Fibroblast of lung (primary cell): Measurements from ENCODE around the gene SDCBP2. TPM values are rescaled to one million over a fixed set of nuclear protein-coding genes. Genes with fewer than 3 reads are reported as not detected.

Experiments used
- DNase-seq, 2 donors: peaks; one replicate each; pipeline versions ENCODE4 v3.0.0 to v3.0.0-alpha.2; 2010; ENCODE audit warnings: low read depth in 2 of 2
- H2AFZ ChIP-seq: 2 replicates; pipeline ENCODE4 v1.5.1; 2012; ENCODE audit warnings: low read length, control low read depth, inconsistent platforms
- H3K27ac ChIP-seq: 2 replicates; pipeline ENCODE4 v1.5.1; 2011; ENCODE audit warnings: low read length, control low read depth; ENCODE audit not compliant: insufficient read depth
- H3K27me3 ChIP-seq: 2 replicates; pipeline ENCODE4 v1.5.1; 2011; ENCODE audit warnings: mild to moderate bottlenecking, low read length; ENCODE audit not compliant: control insufficient read depth, insufficient read depth
- H3K36me3 ChIP-seq: 2 replicates; pipeline ENCODE4 v1.5.1; 2011; ENCODE audit warnings: low read length; ENCODE audit not compliant: control insufficient read depth, insufficient read depth
- H3K4me1 ChIP-seq: 2 replicates; pipeline ENCODE4 v1.5.1; 2011; ENCODE audit warnings: low read length; ENCODE audit not compliant: control insufficient read depth, insufficient read depth; ENCODE audit errors: extremely low read depth
- H3K4me2 ChIP-seq: 2 replicates; pipeline ENCODE4 v1.5.1; 2011; ENCODE audit warnings: low read length, control low read depth; ENCODE audit not compliant: insufficient read depth; ENCODE audit errors: extremely low read depth
- H3K4me3 ChIP-seq, 4 experiments: fragments of 200-600 bp in 1 of 4; sonication (generic) in 1 of 4; replicated peaks in 1 of 4; 2 replicates each; pipeline ENCODE4 v1.5.1; 2011 to 2016; ENCODE audit warnings: low read length in 4 of 4, low read depth in 3 of 4, mild to moderate bottlenecking in 3 of 4, control low read depth in 2 of 4, inconsistent platforms in 1 of 4, mixed read lengths in 1 of 4; ENCODE audit not compliant: insufficient read depth in 1 of 4; ENCODE audit errors: control extremely low read depth in 1 of 4
- H3K79me2 ChIP-seq: 2 replicates; pipeline ENCODE4 v1.5.1; 2012; ENCODE audit warnings: mild to moderate bottlenecking, low read length, inconsistent platforms; ENCODE audit not compliant: control insufficient read depth, insufficient read depth
- H3K9ac ChIP-seq: 2 replicates; pipeline ENCODE4 v1.5.1; 2011; ENCODE audit warnings: mild to moderate bottlenecking, low read length, control low read depth; ENCODE audit not compliant: insufficient read depth
- H3K9me3 ChIP-seq: 2 replicates; pipeline ENCODE4 v1.5.1; 2012; ENCODE audit warnings: low read depth, low read length; ENCODE audit not compliant: control insufficient read depth, insufficient read depth
- H4K20me1 ChIP-seq: 2 replicates; pipeline ENCODE4 v1.5.1; 2011; ENCODE audit warnings: low read length; ENCODE audit not compliant: control insufficient read depth, insufficient read depth; ENCODE audit errors: extremely low read depth
- CTCF ChIP-seq, 2 donors: IDR thresholded peaks in 1 of 2; conservative IDR thresholded peaks in 1 of 2; 1 replicate in 1 of 2; 2 replicates in 1 of 2; pipeline ENCODE4 v1.5.1; 2011 to 2012; ENCODE audit warnings: low read length in 2 of 2, control low read depth in 1 of 2, inconsistent platforms in 1 of 2, low read depth in 1 of 2, mild to moderate bottlenecking in 1 of 2
- EZH2 ChIP-seq: IDR thresholded peaks from 2 replicates; pipeline ENCODE4 v1.5.1; 2012; ENCODE audit warnings: low read length, control low read depth, mild to moderate bottlenecking; ENCODE audit errors: missing control alignments
- polyA plus RNA-seq, 2 donors: library from polyadenylated mRNA; depleted of rRNA in 1 of 2; stranded (reverse) in 1 of 2; unstranded in 1 of 2; fragments of >200 nt; gene quantifications; 2 replicates each; pipeline ENCODE4 v1.2.1, GENCODE V29; 2011 to 2012; ENCODE audit warnings: missing spikeins in 1 of 2
- total RNA-seq: library from RNA; depleted of rRNA; stranded (reverse); fragments of >200 nt; gene quantifications from 2 replicates; pipeline ENCODE4 v1.2.1, GENCODE V29; 2014

Gene SDCBP2
- total and polyA plus RNA-seq, 2 donors (not counting 1 experiment from before 2014, with no cell fraction given): 0.78 to 2.1 TPM

DNA sequence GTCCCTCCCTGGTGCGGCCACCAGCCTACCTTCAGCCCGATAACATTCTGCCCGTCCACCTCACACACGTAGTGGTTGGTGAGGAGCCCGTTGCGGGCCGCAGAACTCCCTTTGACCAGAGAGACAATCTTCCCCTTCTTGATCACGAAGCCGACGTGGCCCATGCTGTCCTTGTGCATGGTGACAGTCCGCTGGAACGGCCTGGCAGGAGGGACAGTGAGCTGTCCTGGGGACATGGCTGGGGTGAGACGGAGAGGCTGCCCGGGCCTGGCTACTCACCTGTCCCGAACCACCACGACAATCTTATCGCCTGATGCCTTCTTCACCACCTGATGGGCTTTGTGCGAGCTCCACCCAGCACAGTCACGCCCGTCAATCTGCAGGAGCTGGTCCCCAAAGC, 16.6 kb downstream of the SDCBP2 start:
- Histone ChIP-seq H3K9ac (no peak overlapping the region), H3K9me3 (no peaks in the 10 kb centered on the region), H3K36me3 (no peaks in the 10 kb centered on the region), H2AFZ (no peak overlapping the region), H3K4me3 (no peak overlapping the region), H4K20me1 (no peaks in the 10 kb centered on the region), H3K79me2 (no peaks in the 10 kb centered on the region), H3K27me3 (no peaks in the 10 kb centered on the region), H3K4me2 (no peak overlapping the region), H3K27ac (no peak overlapping the region), H3K4me1 (no peaks in the 10 kb centered on the region)
- TF ChIP-seq CTCF (conservative IDR thresholded peaks at IDR 0.05 in 1 of 2, IDR thresholded peaks at IDR 0.05 in 1 of 2; ENCODE audit: low read depth in 1 of 2, low read length in 2 of 2) (no peak), EZH2 (no peak)
- DNase-seq: no peak

DNA sequence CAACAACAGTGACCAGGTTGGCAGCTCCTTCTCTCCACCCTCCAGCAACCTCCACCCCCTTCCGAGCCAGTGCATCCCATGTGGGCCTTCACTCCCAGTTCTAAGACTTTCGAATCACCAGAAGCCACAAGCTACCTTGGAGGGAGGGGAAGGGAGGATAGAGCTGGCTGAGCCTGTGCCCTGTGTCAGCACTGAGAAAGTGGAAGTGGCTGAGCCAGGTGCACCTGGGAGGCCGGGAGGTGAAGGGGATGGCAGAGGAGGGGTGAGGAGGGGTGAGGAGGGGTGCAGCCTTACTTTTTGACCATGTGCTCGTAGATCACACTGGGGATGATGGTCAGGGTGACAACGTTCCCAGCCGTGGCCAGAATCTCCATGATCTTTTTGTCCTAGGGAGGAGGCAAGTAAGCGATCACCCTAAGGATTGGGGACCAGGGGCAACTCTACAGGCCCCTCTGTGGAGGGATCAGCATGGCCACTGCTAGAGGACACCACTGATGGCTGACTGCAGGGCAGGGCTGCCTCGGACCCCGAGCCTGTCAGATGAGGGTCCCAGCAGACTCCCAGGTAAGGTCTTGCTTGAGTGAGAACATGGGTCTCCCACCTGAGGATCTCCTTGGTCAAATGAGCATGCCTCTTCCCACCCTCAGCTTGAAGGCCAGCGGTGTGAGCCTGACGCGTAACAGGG, 18.3 kb downstream of the SDCBP2 start:
- H3K9me3 ChIP-seq: no peaks in the 10 kb centered on the region
- TF ChIP-seq EZH2 (no peak), CTCF (conservative IDR thresholded peaks at IDR 0.05 in 1 of 2, IDR thresholded peaks at IDR 0.05 in 1 of 2; ENCODE audit: low read depth in 1 of 2, low read length in 2 of 2) (no peak)
- no peaks in the 10 kb centered on the region for H3K79me2 ChIP-seq
- peaks cover 2% of the 10 kb centered on the region for H3K36me3 ChIP-seq
- no peak for DNase-seq
- H3K4me2 ChIP-seq: no peak overlapping the region
- H3K27ac ChIP-seq: no peak overlapping the region
- H3K4me3 ChIP-seq: no peak overlapping the region
- H4K20me1 ChIP-seq: no peaks in the 10 kb centered on the region
- no peaks in the 10 kb centered on the region for H3K4me1 ChIP-seq
- H3K27me3 ChIP-seq: no peaks in the 10 kb centered on the region
- no peak overlapping the region for H3K9ac ChIP-seq
- no peak overlapping the region for H2AFZ ChIP-seq

- no peaks in the 10 kb centered on the region for H3K4me1 ChIP-seq
- no peak for DNase-seq
- no peaks in the 10 kb centered on the region for H4K20me1 ChIP-seq
- H3K9ac ChIP-seq: no peak overlapping the region
- H3K9me3 ChIP-seq: no peaks in the 10 kb centered on the region
- H3K4me3 ChIP-seq: no peak overlapping the region
- H3K27ac ChIP-seq: no peak overlapping the region
- no peak overlapping the region for H2AFZ ChIP-seq
- no peaks in the 10 kb centered on the region for H3K79me2 ChIP-seq
- H3K4me2 ChIP-seq: no peak overlapping the region
- peaks cover 3% of the 10 kb centered on the region for H3K36me3 ChIP-seq
- TF ChIP-seq CTCF (conservative IDR thresholded peaks at IDR 0.05 in 1 of 2, IDR thresholded peaks at IDR 0.05 in 1 of 2; ENCODE audit: low read depth in 1 of 2, low read length in 2 of 2): no peak
- no peak for TF ChIP-seq EZH2
- no peaks in the 10 kb centered on the region for H3K27me3 ChIP-seq
Measured at GRCh38 chr20:1310071-1310470, 18.9 kb downstream of the SDCBP2 start.
